ENCODE measurements around the gene RNF126.

The RNF126 gene

DNA sequence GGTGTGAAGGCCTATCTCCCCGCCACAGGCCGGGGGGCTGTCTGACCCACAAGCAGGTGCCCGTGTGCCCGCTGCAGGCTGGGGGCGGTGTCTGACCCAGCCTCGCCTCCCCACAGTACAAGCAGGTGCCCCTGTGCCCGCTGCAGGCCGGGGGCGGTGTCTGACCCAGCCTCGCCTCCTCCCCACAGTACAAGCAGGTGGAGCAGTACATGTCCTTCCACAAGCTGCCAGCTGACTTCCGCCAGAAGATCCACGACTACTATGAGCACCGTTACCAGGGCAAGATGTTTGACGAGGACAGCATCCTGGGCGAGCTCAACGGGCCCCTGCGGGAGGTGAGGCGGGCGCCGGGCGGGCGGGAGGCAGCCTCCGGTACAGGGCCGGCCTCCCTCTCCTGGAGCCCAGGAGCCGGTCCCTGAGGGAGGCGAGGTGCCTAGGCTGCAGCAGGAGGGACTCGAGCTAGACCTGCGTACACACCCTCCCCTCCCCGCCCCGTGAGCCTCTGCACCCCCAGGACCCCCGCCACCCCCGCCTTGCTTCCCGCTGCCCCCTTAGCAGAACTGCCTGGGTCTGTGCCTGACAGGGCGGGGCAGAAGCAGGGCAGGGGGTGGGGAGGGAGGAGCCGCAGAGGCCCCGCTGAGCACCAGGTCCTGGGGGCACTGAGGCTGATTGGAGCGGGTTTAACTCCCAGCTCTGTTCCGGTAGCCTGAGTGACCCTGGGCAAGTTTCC is 52.8 kb downstream of the RNF126 start:
- ATAC-seq (ENCODE audit: insufficient read depth, low read depth): peak; percentile 62
- no peaks in the 10 kb centered on the region for H3K27me3 ChIP-seq (ENCODE audit: insufficient read depth, low read length, poor library complexity)
- peak overlapping the region; percentile 82 for H3K27ac ChIP-seq (ENCODE audit: low read length)
- DNase-seq: peak; percentile 36
- no peaks in the 10 kb centered on the region for H4K20me1 ChIP-seq (ENCODE audit: insufficient read depth, low read length)
- TF ChIP-seq EZH2 (IDR thresholded peaks at IDR 0.05; ENCODE audit: borderline replicate concordance, low read depth, low read length, severe bottlenecking): no peak
- TF ChIP-seq, protein P1, sequence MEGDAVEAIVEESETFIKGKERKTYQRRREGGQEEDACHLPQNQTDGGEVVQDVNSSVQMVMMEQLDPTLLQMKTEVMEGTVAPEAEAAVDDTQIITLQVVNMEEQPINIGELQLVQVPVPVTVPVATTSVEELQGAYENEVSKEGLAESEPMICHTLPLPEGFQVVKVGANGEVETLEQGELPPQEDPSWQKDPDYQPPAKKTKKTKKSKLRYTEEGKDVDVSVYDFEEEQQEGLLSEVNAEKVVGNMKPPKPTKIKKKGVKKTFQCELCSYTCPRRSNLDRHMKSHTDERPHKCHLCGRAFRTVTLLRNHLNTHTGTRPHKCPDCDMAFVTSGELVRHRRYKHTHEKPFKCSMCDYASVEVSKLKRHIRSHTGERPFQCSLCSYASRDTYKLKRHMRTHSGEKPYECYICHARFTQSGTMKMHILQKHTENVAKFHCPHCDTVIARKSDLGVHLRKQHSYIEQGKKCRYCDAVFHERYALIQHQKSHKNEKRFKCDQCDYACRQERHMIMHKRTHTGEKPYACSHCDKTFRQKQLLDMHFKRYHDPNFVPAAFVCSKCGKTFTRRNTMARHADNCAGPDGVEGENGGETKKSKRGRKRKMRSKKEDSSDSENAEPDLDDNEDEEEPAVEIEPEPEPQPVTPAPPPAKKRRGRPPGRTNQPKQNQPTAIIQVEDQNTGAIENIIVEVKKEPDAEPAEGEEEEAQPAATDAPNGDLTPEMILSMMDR (IDR thresholded peaks at IDR 0.05; ENCODE audit: borderline replicate concordance, extremely low read depth, low read length, poor library complexity, severe bottlenecking): no peak
- no peaks in the 10 kb centered on the region for H3K9me3 ChIP-seq (ENCODE audit: insufficient read depth, low read length, severe bottlenecking)
- H3K9ac ChIP-seq (ENCODE audit: low read depth, low read length): peak overlapping the region; percentile 53
- peaks cover 16% of the 10 kb centered on the region for H3K36me3 ChIP-seq (ENCODE audit: insufficient read depth, low read length)
- H3K4me1 ChIP-seq (ENCODE audit: insufficient read depth, low read length): peaks cover 24% of the 10 kb centered on the region
- peak overlapping the region; percentile 73 for H3K4me2 ChIP-seq (ENCODE audit: insufficient read depth, low read length)
- no peaks in the 10 kb centered on the region for H3K79me2 ChIP-seq (ENCODE audit: insufficient read depth, low read length)
- peak overlapping the region; percentile 74 for H2AFZ ChIP-seq (ENCODE audit: low read depth, low read length)
- H3K4me3 ChIP-seq (ENCODE audit: low read depth in 1 of 2, low read length in 2 of 2): peak overlapping the region; percentile 2 to 54; a peak in 3 of 4 replicates

DNA sequence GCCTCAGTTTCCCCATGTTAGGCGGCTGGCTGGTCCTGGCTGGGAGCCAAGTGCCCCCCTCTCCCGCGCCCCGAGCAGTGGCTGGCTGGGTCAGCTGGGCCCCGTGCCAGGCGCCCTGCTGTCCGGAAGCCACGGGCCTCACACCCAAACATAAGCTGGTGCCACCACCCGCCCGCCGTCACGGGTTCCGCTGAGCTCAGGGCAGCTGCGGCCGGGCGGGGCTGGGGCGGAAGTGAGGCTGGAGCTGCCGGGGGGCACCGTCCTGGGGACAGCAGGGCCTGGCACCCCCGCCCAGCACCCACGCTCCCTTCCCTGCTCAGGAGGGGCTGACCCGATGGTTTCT is 54.0 kb downstream of the RNF126 start:
- no peak overlapping the region for H2AFZ ChIP-seq (ENCODE audit: low read depth, low read length)
- no peak overlapping the region for H3K4me3 ChIP-seq (ENCODE audit: low read depth in 1 of 2, low read length in 2 of 2)
- H3K4me2 ChIP-seq (ENCODE audit: insufficient read depth, low read length): no peak overlapping the region
- peaks cover 26% of the 10 kb centered on the region for H3K4me1 ChIP-seq (ENCODE audit: insufficient read depth, low read length)
- no peaks in the 10 kb centered on the region for H3K27me3 ChIP-seq (ENCODE audit: insufficient read depth, low read length, poor library complexity)
- no peaks in the 10 kb centered on the region for H3K9me3 ChIP-seq (ENCODE audit: insufficient read depth, low read length, severe bottlenecking)
- 0 out of 2 replicates have a peak, but pooled peaks cover 5% of the 10 kb centered on the region for H3K36me3 ChIP-seq (ENCODE audit: insufficient read depth, low read length)
- no peaks in the 10 kb centered on the region for H3K79me2 ChIP-seq (ENCODE audit: insufficient read depth, low read length)
- TF ChIP-seq, protein P1 (IDR thresholded peaks at IDR 0.05; ENCODE audit: borderline replicate concordance, extremely low read depth, low read length, poor library complexity, severe bottlenecking): no peak
- TF ChIP-seq EZH2 (IDR thresholded peaks at IDR 0.05; ENCODE audit: borderline replicate concordance, low read depth, low read length, severe bottlenecking): no peak
- no peak overlapping the region for H3K9ac ChIP-seq (ENCODE audit: low read depth, low read length)
- H4K20me1 ChIP-seq (ENCODE audit: insufficient read depth, low read length): no peaks in the 10 kb centered on the region
- ATAC-seq (ENCODE audit: insufficient read depth, low read depth) (no peak), DNase-seq (no peak)
- H3K27ac ChIP-seq (ENCODE audit: low read length): no peak overlapping the region

DNA sequence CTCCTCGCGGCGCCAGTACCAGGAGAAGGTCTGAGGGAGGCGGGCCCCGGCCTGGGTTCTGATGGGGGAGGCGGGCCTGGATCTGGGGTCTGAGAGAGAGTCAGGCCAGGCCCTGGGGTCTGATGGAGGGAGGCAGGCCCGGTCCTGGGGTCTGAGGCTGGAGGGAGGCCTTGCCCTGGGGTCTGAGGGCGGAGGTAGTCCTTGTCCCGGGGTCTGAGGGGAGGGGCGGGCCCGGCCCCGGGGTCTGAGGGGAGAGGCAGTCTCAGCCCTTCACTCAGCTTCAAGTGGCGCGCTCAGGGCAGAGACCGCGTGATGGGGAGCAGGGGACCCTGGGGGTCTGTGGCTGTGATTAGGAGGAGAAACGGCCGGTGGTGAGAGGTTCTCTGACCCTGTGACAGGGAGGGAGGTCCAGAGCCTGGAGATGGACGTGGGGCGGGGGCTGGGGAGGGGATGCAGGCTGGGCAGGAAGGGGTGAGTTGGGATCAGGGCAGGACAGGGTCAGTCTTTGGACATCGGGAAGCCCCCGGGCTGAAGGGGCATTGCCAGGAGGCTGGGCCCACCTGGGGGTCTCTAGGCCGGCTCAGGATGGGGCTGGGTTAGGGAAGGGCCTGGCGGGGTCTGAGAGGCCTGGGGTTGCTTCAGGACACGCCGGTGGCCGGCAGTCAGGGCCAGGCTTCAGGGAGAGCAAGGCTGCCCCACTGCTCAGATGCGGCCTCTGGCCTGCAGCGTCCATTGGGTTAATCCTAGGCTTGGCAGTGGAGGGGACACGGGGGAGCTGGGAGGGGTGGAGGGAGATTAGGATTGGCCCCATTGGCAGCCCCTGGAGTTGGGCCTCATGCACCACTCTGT is 54.6 kb downstream of the RNF126 start:
- H3K4me3 ChIP-seq (ENCODE audit: low read depth in 1 of 2, low read length in 2 of 2): peak overlapping the region; percentile 17 to 59; a peak in 3 of 4 replicates
- peak overlapping the region; percentile 67 for H2AFZ ChIP-seq (ENCODE audit: low read depth, low read length)
- peak overlapping the region; percentile 63 for H3K4me2 ChIP-seq (ENCODE audit: insufficient read depth, low read length)
- peak overlapping the region; percentile 56 for H3K9ac ChIP-seq (ENCODE audit: low read depth, low read length)
- H3K9me3 ChIP-seq (ENCODE audit: insufficient read depth, low read length, severe bottlenecking): no peaks in the 10 kb centered on the region
- H3K27me3 ChIP-seq (ENCODE audit: insufficient read depth, low read length, poor library complexity): no peaks in the 10 kb centered on the region
- H4K20me1 ChIP-seq (ENCODE audit: insufficient read depth, low read length): no peaks in the 10 kb centered on the region
- ATAC-seq (ENCODE audit: insufficient read depth, low read depth) (no peak), DNase-seq (peak; percentile 40)
- no peaks in the 10 kb centered on the region for H3K79me2 ChIP-seq (ENCODE audit: insufficient read depth, low read length)
- 0 out of 2 replicates have a peak, but pooled peaks cover 4% of the 10 kb centered on the region for H3K36me3 ChIP-seq (ENCODE audit: insufficient read depth, low read length)
- H3K4me1 ChIP-seq (ENCODE audit: insufficient read depth, low read length): peaks cover 26% of the 10 kb centered on the region
- TF ChIP-seq, protein P1 (IDR thresholded peaks at IDR 0.05; ENCODE audit: borderline replicate concordance, extremely low read depth, low read length, poor library complexity, severe bottlenecking): no peak
- TF ChIP-seq EZH2 (IDR thresholded peaks at IDR 0.05; ENCODE audit: borderline replicate concordance, low read depth, low read length, severe bottlenecking): no peak
- H3K27ac ChIP-seq (ENCODE audit: low read length): peak overlapping the region; percentile 59
